ENCODE results near the gene TLR8. TPM values are rescaled to one million over a fixed set of nuclear protein-coding genes. Genes with fewer than 3 reads are reported as not detected.

Gene TLR8
- total and polyA plus RNA-seq, 10 of the 15 experiments (the other 5 are each of a cell fraction or from before 2014, with no cell fraction given), result 0.04 TPM; not detected in 9

DNA sequence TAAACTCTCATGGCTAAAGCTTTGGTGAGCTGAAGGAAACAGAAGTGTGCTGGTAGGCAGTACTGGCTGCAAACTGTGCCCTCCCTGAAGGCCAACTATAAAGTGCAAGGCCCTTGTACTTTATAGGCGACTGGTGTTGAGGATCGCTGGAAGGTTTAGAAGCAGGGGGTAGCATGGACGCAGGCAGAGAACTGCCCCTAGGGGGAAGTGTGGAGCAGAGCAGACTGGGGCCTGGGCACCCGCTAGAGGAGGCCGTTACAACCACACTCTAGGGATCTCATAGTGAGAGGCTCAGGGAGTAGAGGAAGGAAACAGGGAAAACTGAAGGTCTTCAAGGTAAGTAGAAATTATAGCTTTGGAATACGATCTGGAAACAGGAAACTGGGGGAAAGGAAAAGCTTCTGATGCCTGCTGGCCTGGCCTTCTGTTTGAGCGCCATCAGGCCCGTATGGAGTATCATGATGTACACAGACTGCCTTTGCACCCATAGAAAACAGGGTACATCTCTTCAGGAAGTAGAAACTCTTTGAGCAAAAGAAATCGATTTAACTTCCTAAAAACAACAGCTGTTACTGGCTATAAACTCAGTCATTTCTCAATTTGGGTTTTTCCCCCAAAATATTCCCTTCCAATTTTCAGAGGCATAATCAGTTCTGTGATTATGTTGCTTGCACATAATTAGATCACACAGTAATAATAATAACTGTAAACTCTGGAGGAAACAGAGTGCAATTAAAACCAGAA is 44.6 kb downstream of the TLR8 start (continued):
- TF ChIP-seq, protein P1, sequence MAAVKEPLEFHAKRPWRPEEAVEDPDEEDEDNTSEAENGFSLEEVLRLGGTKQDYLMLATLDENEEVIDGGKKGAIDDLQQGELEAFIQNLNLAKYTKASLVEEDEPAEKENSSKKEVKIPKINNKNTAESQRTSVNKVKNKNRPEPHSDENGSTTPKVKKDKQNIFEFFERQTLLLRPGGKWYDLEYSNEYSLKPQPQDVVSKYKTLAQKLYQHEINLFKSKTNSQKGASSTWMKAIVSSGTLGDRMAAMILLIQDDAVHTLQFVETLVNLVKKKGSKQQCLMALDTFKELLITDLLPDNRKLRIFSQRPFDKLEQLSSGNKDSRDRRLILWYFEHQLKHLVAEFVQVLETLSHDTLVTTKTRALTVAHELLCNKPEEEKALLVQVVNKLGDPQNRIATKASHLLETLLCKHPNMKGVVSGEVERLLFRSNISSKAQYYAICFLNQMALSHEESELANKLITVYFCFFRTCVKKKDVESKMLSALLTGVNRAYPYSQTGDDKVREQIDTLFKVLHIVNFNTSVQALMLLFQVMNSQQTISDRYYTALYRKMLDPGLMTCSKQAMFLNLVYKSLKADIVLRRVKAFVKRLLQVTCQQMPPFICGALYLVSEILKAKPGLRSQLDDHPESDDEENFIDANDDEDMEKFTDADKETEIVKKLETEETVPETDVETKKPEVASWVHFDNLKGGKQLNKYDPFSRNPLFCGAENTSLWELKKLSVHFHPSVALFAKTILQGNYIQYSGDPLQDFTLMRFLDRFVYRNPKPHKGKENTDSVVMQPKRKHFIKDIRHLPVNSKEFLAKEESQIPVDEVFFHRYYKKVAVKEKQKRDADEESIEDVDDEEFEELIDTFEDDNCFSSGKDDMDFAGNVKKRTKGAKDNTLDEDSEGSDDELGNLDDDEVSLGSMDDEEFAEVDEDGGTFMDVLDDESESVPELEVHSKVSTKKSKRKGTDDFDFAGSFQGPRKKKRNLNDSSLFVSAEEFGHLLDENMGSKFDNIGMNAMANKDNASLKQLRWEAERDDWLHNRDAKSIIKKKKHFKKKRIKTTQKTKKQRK (IDR thresholded peaks at IDR 0.05; ENCODE audit: low read depth, low read length), result no peak
- TF ChIP-seq CREM (IDR thresholded peaks at IDR 0.05; ENCODE audit: low read depth), result no peak
- TF ChIP-seq MTA3 (IDR thresholded peaks at IDR 0.05; ENCODE audit: borderline replicate concordance, low read length), result no peak
- no peak for TF ChIP-seq KLF5 (IDR thresholded peaks at IDR 0.05; ENCODE audit: partially characterized antibody)
- no peak for TF ChIP-seq NFYA (IDR thresholded peaks at IDR 0.05; ENCODE audit: borderline replicate concordance, low read depth, low read length)
- TF ChIP-seq SMAD1 (IDR thresholded peaks at IDR 0.05; ENCODE audit: low read depth, partially characterized antibody), result no peak
- peak; percentile 52; the same call in 1 of the 2 replicates for TF ChIP-seq MEF2A (IDR thresholded peaks at IDR 0.05; ENCODE audit: insufficient read depth, low read depth, low read length)
- TF ChIP-seq YY1 (IDR thresholded peaks at IDR 0.05; ENCODE audit: low read depth, low read length), result peak; percentile 93
- peak; percentile 46; the same call in 1 of the 2 replicates for TF ChIP-seq POLR2A (IDR thresholded peaks at IDR 0.05; ENCODE audit: low read depth, low read length)
- TF ChIP-seq, protein P2, sequence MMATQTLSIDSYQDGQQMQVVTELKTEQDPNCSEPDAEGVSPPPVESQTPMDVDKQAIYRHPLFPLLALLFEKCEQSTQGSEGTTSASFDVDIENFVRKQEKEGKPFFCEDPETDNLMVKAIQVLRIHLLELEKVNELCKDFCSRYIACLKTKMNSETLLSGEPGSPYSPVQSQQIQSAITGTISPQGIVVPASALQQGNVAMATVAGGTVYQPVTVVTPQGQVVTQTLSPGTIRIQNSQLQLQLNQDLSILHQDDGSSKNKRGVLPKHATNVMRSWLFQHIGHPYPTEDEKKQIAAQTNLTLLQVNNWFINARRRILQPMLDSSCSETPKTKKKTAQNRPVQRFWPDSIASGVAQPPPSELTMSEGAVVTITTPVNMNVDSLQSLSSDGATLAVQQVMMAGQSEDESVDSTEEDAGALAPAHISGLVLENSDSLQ (IDR thresholded peaks at IDR 0.05), result no peak
- TF ChIP-seq FOXK2 (IDR thresholded peaks at IDR 0.05), result no peak
- TF ChIP-seq RB1 (IDR thresholded peaks at IDR 0.05; ENCODE audit: borderline replicate concordance), result 0 out of 2 replicates have a peak, but pooled peaks have one; percentile 27
- no peak for TF ChIP-seq SIN3A (IDR thresholded peaks at IDR 0.05; ENCODE audit: low read depth, low read length)
- peak; percentile 82 for TF ChIP-seq IKZF1 (conservative IDR thresholded peaks at IDR 0.05)
- TF ChIP-seq RFX5 (IDR thresholded peaks at IDR 0.05; ENCODE audit: low read depth, low read length), result no peak
- TF ChIP-seq JUND (IDR thresholded peaks at IDR 0.05; ENCODE audit: low read depth, low read length), result no peak
- no peak for TF ChIP-seq RUNX3 (IDR thresholded peaks at IDR 0.05; ENCODE audit: low read length)
- TF ChIP-seq STAT1 (conservative IDR thresholded peaks at IDR 0.05), result no peak
- TF ChIP-seq CBX5 (IDR thresholded peaks at IDR 0.05; ENCODE audit: low read depth), result no peak
- peak; percentile 63; the same call in 1 of the 2 replicates for TF ChIP-seq TAF1 (IDR thresholded peaks at IDR 0.05; ENCODE audit: borderline replicate concordance, low read depth, low read length)
- no peak for TF ChIP-seq MYC (IDR thresholded peaks at IDR 0.05; ENCODE audit: insufficient read depth, insufficient read length, insufficient replicate concordance, low read length, severe bottlenecking)
- TF ChIP-seq SPI1 (IDR thresholded peaks at IDR 0.05; ENCODE audit: borderline replicate concordance, insufficient read depth, low read depth, low read length), result 0 out of 2 replicates have a peak, but pooled peaks have one; percentile 1
- TF ChIP-seq TCF7 (IDR thresholded peaks at IDR 0.05; ENCODE audit: borderline replicate concordance), result no peak
- TF ChIP-seq BCL11A (IDR thresholded peaks at IDR 0.05; ENCODE audit: low read depth, low read length), result peak; percentile 63
- TF ChIP-seq, protein P3, sequence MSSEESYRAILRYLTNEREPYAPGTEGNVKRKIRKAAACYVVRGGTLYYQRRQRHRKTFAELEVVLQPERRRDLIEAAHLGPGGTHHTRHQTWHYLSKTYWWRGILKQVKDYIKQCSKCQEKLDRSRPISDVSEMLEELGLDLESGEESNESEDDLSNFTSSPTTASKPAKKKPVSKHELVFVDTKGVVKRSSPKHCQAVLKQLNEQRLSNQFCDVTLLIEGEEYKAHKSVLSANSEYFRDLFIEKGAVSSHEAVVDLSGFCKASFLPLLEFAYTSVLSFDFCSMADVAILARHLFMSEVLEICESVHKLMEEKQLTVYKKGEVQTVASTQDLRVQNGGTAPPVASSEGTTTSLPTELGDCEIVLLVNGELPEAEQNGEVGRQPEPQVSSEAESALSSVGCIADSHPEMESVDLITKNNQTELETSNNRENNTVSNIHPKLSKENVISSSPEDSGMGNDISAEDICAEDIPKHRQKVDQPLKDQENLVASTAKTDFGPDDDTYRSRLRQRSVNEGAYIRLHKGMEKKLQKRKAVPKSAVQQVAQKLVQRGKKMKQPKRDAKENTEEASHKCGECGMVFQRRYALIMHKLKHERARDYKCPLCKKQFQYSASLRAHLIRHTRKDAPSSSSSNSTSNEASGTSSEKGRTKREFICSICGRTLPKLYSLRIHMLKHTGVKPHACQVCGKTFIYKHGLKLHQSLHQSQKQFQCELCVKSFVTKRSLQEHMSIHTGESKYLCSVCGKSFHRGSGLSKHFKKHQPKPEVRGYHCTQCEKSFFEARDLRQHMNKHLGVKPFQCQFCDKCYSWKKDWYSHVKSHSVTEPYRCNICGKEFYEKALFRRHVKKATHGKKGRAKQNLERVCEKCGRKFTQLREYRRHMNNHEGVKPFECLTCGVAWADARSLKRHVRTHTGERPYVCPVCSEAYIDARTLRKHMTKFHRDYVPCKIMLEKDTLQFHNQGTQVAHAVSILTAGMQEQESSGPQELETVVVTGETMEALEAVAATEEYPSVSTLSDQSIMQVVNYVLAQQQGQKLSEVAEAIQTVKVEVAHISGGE (CRISPR knock-in tag; IDR thresholded peaks at IDR 0.05), result no peak
